Fibroblast of villous mesenchyme (primary cell): ENCODE results near the gene NDUFA13. TPM values are rescaled to one million over a fixed set of nuclear protein-coding genes. Genes with fewer than 3 reads are reported as not detected.

Experiments
- DNase-seq: peaks from one replicate; pipeline ENCODE4 v3.0.0-alpha.2; 2010; ENCODE audit warnings: low read depth
- H3K4me3 ChIP-seq: 2 replicates; pipeline ENCODE4 v1.5.1; 2011; ENCODE audit warnings: low read depth, mild to moderate bottlenecking, low read length
- total RNA-seq: library from RNA; depleted of rRNA; stranded (reverse); fragments of >200 nt; gene quantifications from 2 replicates; pipeline ENCODE4 v1.2.3, GENCODE V29; 2012
- TF ChIP-seq, protein P1 (sequence below): IDR thresholded peaks from 2 replicates; pipeline ENCODE4 v1.5.1; 2012; ENCODE audit warnings: low read depth, mild to moderate bottlenecking, low read length; ENCODE audit not compliant: insufficient read depth

The NDUFA13 gene
- total RNA-seq, 1 donor = 199 TPM

DNA sequence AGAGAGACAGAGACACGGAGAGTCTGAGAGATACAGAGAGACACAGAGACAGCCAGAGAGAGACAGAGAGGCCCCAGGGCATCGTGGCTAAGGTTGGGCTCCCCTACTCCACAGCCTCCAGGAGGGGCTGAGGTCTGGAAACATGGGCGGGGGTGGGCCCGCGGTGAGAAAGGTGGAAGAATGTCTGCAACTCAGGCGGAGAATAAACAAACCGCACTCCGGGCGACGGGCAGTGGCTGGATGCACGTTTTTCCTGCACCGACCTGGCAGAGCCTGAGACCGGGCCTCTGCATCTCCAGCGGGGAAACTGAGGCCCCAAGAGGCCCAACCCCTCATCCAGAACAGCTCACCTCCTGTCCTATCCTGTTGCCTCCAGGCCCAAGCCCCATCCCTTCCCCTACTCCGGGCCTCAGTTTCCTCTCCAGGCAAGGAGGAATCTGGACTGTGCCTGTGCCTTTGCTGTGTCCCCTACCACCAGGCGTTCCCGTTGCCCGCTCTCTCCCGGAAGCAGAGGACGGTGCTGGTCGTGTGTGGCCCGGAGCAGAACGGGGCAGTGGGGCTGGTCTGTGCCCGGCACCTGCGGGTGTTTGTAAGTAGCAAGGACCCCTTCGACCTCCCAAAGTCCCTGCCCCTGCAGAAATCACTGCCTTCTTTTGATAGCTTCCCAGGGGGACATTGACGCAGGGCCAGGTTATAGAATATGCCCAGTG lies 18.7 kb downstream of the NDUFA13 start:
- H3K4me3 ChIP-seq = no peak overlapping the region
- DNase-seq = no peak
- TF ChIP-seq, protein P1, sequence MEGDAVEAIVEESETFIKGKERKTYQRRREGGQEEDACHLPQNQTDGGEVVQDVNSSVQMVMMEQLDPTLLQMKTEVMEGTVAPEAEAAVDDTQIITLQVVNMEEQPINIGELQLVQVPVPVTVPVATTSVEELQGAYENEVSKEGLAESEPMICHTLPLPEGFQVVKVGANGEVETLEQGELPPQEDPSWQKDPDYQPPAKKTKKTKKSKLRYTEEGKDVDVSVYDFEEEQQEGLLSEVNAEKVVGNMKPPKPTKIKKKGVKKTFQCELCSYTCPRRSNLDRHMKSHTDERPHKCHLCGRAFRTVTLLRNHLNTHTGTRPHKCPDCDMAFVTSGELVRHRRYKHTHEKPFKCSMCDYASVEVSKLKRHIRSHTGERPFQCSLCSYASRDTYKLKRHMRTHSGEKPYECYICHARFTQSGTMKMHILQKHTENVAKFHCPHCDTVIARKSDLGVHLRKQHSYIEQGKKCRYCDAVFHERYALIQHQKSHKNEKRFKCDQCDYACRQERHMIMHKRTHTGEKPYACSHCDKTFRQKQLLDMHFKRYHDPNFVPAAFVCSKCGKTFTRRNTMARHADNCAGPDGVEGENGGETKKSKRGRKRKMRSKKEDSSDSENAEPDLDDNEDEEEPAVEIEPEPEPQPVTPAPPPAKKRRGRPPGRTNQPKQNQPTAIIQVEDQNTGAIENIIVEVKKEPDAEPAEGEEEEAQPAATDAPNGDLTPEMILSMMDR = no peak

GRCh38 chr19:19535311-19536191 lies 19.5 kb downstream of the NDUFA13 start:
- TF ChIP-seq, protein P1 = no peak
- no peak for DNase-seq
- H3K4me3 ChIP-seq = no peak overlapping the region

GRCh38 chr19:19537075-19538048 lies 21.3 kb downstream of the NDUFA13 start:
- DNase-seq = no peak
- H3K4me3 ChIP-seq = no peak overlapping the region

GRCh38 chr19:19538061-19538784 lies 22.2 kb downstream of the NDUFA13 start, which contains the start of gene CILP2:
Gene CILP2 (plus strand): TSS chr19:19538265. CDS start chr19:19538350, 85 bp downstream.
- TF ChIP-seq, protein P1 = no peak
- peak within 1 kb of the TSS; percentile 36 for H3K4me3 ChIP-seq
- no peak for DNase-seq

More at GRCh38 chr19:19537075-19538048, 21.3 kb downstream of the NDUFA13 start:
- TF ChIP-seq, protein P1 = no peak

- TF ChIP-seq, protein P1 = no peak
- H3K4me3 ChIP-seq = no peak overlapping the region
- DNase-seq = no peak
These were observed 22.8 kb downstream of the NDUFA13 start for GRCh38 chr19:19538785-19539166.
